BJ (cell line): Measurements from ENCODE around the gene POU1F1. TPM values are rescaled to one million over a fixed set of nuclear protein-coding genes. Genes with fewer than 3 reads are reported as not detected.

Experiments used
- CTCF ChIA-PET: fragments of 350-600 bp; formaldehyde crosslinking; extraction: SDS; loops from one replicate; lab custom pipeline; 2021; ENCODE audit warnings: antibody characterized with exemption, inconsistent platforms; lab: Yijun Ruan, JAX
- POLR2A ChIA-PET: fragments of 300-600 bp; sonication (Branson Sonifier 250); formaldehyde crosslinking; extraction: SDS; loops from one replicate; lab custom pipeline; 2021; ENCODE audit warnings: antibody characterized with exemption; lab: Charles Lee
- DNase-seq: peaks from one replicate; pipeline ENCODE4 v3.0.0-alpha.2; 2011; ENCODE audit warnings: low read depth
- H3K27me3 ChIP-seq: 2 replicates; pipeline ENCODE4 v1.6.0; 2011; ENCODE audit warnings: low read length; ENCODE audit not compliant: control insufficient read depth, insufficient read depth
- H3K36me3 ChIP-seq: 2 replicates; pipeline ENCODE4 v1.5.1; 2011; ENCODE audit warnings: low read length; ENCODE audit not compliant: control insufficient read depth, insufficient read depth
- H3K4me3 ChIP-seq: 2 replicates; pipeline ENCODE4 v1.5.1; 2011; ENCODE audit warnings: low read depth, mild to moderate bottlenecking, control low read depth, low read length
- CTCF ChIP-seq: IDR thresholded peaks from 2 replicates; pipeline ENCODE4 v1.5.1; 2011; ENCODE audit warnings: low read depth, mild to moderate bottlenecking, control low read depth, inconsistent platforms, low read length, moderate library complexity; ENCODE audit not compliant: insufficient read depth
- polyA minus RNA-seq: library from RNA; depleted of rRNA, polyadenylated mRNA; stranded (reverse); fragments of >200 nt; gene quantifications from 2 replicates; pipeline ENCODE4 v1.2.3, GENCODE V29; 2011; rRNA and poly(A)+ RNA removed
- polyA plus RNA-seq: library from polyadenylated mRNA; depleted of rRNA; stranded (reverse); fragments of >200 nt; gene quantifications from 2 replicates; pipeline ENCODE4 v1.2.3, GENCODE V29; 2011; rRNA removed

The POU1F1 gene
- polyA plus RNA-seq, result not detected in 2 replicates
- not detected in 2 replicates for polyA minus RNA-seq

GRCh38 chr3:87276484-87276883, at the start of gene POU1F1:
POU1F1 (minus strand) TSS chr3:87276584; CDS start chr3:87276462, 122 bp downstream.
- Histone ChIP-seq H3K36me3 (no peaks in the 10 kb centered on the region), H3K27me3 (no peaks in the 10 kb centered on the region), H3K4me3 (no peak within 1 kb of the TSS)
- no peak for DNase-seq
- TF ChIP-seq CTCF, result no peak
- ChIA-PET CTCF (interaction anchor here (1.2 kb wide), 1 partner anchor 10 kb away, joined by 3 read pairs; no protein-coding TSS in a partner anchor), POLR2A (no interaction called here)

GRCh38 chr3:87324609-87325008, 48.2 kb upstream of the POU1F1 start:
- CTCF ChIA-PET, result interaction anchor here (1.1 kb wide), 1 partner anchor 12 kb away, joined by 3 read pairs; no protein-coding TSS in a partner anchor
- Histone ChIP-seq H3K36me3 (no peaks in the 10 kb centered on the region), H3K4me3 (no peak overlapping the region), H3K27me3 (no peaks in the 10 kb centered on the region)
- DNase-seq, result no peak
- TF ChIP-seq CTCF, result no peak
- POLR2A ChIA-PET, result no interaction called here

- ChIA-PET CTCF (interaction anchor here (0.7 kb wide), 1 partner anchor 32 kb away, joined by 3 read pairs; no protein-coding TSS in a partner anchor), POLR2A (no interaction called here)
- Histone ChIP-seq H3K36me3 (no peaks in the 10 kb centered on the region), H3K4me3 (no peak overlapping the region), H3K27me3 (no peaks in the 10 kb centered on the region)
- TF ChIP-seq CTCF, result no peak
- no peak for DNase-seq
Measured at GRCh38 chr3:87320756-87321626, 44.6 kb upstream of the POU1F1 start.

- no peak overlapping the region for H3K4me3 ChIP-seq
- H3K36me3 ChIP-seq, result no peaks in the 10 kb centered on the region
- CTCF ChIA-PET, result interaction anchor here (1.6 kb wide), 1 partner anchor 11 kb away, joined by 3 read pairs; no protein-coding TSS in a partner anchor
- no peak for DNase-seq
- POLR2A ChIA-PET, result no interaction called here
- H3K27me3 ChIP-seq, result no peaks in the 10 kb centered on the region
- no peak for TF ChIP-seq CTCF
Measured at GRCh38 chr3:87318617-87319021, 42.2 kb upstream of the POU1F1 start.

GRCh38 chr3:87317779-87318178, 41.4 kb upstream of the POU1F1 start:
- no peak for TF ChIP-seq CTCF
- Histone ChIP-seq H3K4me3 (no peak overlapping the region), H3K36me3 (no peaks in the 10 kb centered on the region), H3K27me3 (no peaks in the 10 kb centered on the region)
- DNase-seq, result no peak
- ChIA-PET CTCF (no interaction called here), POLR2A (no interaction called here)
